Iris pigment epithelial cell (primary cell): Measurements from ENCODE around the gene TBL2.
"Not testable (repeated sequence)": the region's sequence is repeated elsewhere in the genome, so short reads cannot be mapped to it uniquely, and the experiment has no call there.

Experiments
- DNase-seq: peaks from one replicate; pipeline ENCODE4 v3.0.0-alpha.2; 2011; ENCODE audit warnings: low read depth

TBL2 gene

DNA sequence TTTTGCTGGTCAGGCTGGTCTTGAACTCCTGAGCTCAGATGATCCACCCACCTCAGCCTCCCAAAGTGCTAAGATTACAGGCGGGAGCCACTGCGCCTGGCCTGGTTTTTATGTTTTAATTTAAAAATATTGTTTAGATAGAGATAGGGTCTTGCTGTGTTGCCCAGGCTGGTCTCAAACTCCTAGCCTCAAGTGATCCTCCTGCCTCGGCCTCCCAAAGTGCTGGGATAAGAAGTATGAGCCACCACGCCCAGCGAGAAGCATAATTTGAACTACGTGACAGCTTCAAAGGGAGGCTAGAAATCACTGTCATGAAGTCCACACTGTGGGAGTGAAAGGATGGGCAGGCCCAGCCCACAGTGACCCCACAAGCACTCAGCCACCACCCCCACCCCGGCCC lies 42.5 kb downstream of the TBL2 start:
- DNase-seq, result not testable (repeated sequence)

DNA sequence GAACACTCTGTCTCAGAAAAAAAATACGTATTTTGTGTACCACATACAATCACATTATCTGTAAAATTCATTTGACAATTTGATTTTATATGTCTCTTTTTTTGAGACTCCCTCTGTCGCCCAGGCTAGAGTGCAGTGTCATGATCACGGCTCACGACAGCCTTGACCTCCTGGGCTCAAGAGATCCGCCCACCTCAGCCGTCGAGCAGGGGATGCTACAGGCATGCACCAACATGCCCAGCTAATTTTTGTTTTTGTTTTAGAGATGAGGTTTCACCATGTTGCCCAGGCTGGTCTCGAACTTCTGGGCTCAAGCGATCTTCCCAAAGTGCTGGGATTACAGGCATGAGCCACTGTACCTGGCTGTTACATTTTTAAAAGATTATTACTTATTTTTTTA lies 44.6 kb downstream of the TBL2 start:
- no peak for DNase-seq

GRCh38 chr7:73532224-73532623 lies 46.2 kb downstream of the TBL2 start:
- DNase-seq, result no peak

- DNase-seq, result no peak
These were observed 47.6 kb downstream of the TBL2 start for GRCh38 chr7:73530800-73531199.

- DNase-seq, result no peak
These were observed 51.2 kb downstream of the TBL2 start for GRCh38 chr7:73526896-73527821.

DNA sequence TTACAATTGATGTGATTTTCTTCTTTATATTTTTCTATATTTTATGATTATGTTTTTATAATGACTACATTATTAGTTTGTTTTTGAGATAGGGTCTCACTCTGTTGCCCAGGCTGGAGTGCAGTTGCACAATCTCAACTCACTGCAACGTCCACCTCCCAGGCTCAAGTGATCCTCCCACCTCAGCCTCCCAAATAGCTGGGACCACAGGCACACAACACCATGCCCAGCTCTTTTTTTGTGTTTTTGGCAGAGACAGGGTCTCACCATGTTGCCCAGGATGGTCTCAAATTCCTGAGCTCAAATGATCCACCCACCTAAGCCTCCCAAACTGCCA lies 52.3 kb downstream of the TBL2 start:
- DNase-seq, result not testable (repeated sequence)

DNA sequence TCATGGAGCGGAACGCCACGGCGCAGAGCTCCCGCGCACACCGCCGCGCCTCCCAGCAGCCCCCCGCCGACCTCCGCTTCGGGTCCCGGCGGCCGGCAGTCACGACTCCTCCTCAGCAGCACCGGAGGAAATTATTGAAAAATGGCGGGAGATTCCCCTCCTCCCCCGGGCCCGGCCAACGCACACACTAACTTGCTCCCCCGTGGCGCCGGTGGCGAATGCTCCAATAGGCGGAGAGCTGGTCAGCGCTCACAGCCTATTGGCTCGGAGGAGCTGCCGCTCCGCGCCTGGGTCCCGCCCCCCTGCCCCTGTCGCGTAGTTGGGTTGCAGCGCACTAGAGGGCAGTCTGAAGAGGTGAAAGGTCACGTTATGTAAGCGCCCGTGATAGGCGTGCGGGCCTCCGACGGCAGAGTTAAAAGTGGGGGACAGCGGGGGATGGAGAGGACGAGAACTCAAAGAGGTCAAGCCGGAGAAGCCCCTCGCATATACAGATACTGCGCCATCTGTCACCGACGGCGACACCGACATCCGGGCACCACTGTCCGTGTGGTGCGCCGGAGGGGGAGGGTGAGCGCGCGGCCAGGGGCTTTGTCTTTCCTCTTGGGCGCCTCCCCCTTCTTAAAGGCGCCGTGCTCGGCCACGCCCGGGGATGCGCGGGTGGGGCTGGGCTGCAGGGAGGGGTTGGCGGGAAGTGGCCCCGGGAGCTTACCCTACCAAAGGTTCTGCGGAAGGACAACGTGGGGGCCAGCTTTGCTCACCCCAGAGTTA lies 56.1 kb downstream of the TBL2 start, which contains the start of gene BAZ1B:
Gene BAZ1B, minus strand, starts transcription at position 189 of the 768 bp plus-strand sequence. CDS start 360 bp downstream, outside the sequence.
- DNase-seq, result peak; percentile 98

DNA sequence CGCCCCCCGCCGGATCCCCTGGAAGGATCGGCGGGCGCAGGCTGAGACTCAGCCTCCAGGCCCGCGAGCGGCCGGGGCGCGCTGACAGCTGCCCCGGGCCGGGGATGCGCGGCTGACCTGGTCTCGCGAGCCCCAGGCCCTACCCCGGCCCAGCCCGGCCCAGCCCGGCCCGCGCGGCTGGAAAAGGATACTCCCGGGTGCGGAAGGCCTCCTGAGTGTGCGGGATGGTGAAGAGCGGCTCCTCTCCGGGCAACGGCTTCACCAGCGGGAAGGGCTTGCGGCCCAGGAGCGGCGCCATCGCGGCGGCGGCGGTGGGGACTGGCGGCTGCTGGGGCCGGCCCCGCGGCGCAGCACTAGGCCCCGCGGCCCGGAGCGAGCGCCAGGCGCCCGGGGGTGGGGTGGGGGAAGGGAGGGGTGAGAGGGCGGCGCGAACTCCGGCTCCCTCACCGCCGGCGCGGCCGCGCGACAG lies 56.7 kb downstream of the TBL2 start:
- DNase-seq, result peak; percentile 47

GRCh38 chr7:73520673-73521635 lies 57.4 kb downstream of the TBL2 start:
- peak; percentile 50 for DNase-seq

GRCh38 chr7:73519867-73520672 lies 58.3 kb downstream of the TBL2 start:
- DNase-seq, result peak; percentile 27

GRCh38 chr7:73518470-73518869 lies 59.9 kb downstream of the TBL2 start:
- no peak for DNase-seq
